ENCODE measurements around the gene STX1A. TPM values are rescaled to one million over a fixed set of nuclear protein-coding genes. Genes with fewer than 3 reads are reported as not detected.

The STX1A gene
- total RNA-seq, 2 donors from 2014 or later, result 9.9 to 12.5 TPM

DNA sequence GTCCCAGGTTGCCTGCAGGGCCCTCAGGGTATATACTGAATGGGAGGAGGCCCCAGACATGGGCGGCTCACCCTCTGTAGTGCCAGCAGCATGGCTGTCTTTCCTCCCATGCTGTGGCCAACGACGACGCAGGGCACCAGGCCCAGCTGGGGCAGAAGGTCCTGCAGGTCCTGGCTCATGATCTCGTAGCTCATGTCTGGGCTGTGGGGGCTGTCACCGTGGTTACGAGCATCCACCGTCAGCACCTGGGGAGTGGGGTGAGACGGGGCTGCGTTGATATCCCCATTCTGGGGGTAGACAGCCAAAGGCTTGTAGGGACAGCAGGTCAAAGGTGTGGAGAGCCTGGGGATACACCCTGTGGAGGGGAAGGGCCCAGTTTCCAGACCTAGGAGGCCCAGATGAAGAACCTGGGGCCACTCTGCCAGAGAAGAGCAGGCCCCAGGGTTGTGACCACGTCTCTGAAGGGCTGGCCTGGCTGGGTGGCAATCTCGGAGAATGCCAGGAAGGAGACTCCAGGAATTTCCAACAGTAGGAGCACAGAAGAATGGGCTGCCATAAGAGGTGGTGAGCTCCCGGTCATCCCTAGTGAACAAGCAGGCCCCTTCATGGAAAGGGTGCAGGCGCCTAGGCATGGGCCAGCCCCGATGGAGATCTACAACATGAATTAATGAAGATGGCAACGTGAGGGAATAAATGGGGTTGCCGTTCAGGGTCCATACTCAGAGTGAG lies 18.2 kb upstream of the STX1A start:
- no peak for DNase-seq
- Histone ChIP-seq H3K4me1 (peaks cover 72% of the 10 kb centered on the region), H3K27me3 (no peaks in the 10 kb centered on the region), H3K27ac (peak overlapping the region; percentile 94 to 100 (median 98)), H3K4me3 (peak overlapping the region in 1 of 2 donors; percentile 49), H3K9me3 (no peaks in the 10 kb centered on the region), H3K36me3 (replicated peaks in 1 of 2; ENCODE audit: insufficient read depth in 1 of 2, low read depth in 2 of 2) (peaks cover 0 to 7% of the 10 kb centered on the region in 2 donors)
- 58 to 68% methylated on average over 12 to 17 of the region's 17 CpGs for WGBS, 2 donors
- TF ChIP-seq POLR2A (IDR thresholded peaks at IDR 0.05), result no peak
- TF ChIP-seq, protein P1, sequence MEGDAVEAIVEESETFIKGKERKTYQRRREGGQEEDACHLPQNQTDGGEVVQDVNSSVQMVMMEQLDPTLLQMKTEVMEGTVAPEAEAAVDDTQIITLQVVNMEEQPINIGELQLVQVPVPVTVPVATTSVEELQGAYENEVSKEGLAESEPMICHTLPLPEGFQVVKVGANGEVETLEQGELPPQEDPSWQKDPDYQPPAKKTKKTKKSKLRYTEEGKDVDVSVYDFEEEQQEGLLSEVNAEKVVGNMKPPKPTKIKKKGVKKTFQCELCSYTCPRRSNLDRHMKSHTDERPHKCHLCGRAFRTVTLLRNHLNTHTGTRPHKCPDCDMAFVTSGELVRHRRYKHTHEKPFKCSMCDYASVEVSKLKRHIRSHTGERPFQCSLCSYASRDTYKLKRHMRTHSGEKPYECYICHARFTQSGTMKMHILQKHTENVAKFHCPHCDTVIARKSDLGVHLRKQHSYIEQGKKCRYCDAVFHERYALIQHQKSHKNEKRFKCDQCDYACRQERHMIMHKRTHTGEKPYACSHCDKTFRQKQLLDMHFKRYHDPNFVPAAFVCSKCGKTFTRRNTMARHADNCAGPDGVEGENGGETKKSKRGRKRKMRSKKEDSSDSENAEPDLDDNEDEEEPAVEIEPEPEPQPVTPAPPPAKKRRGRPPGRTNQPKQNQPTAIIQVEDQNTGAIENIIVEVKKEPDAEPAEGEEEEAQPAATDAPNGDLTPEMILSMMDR (IDR thresholded peaks at IDR 0.05), result no peak
- intact Hi-C loops (cut with DNase I), result no loop called here
- ATAC-seq, result no peak

DNA sequence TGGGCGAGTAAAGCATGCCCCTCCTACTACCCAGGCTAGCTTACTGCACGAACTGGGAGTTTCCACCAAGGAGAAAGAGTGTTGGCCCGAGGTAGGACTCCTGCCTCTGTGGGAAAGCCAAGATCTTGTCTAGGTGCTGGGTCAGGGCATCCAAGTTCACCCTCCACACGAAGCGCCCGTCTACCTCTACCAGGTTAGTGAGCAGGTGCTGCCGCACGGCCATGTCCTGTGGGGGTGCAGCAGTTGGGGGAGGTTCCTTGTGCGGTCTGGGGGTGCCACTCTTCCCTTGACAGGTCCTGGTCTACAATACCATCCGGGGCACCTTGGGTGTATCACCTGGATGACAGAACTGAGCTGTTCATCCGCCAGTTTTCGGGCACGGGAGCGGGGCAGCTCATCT lies 17.4 kb upstream of the STX1A start:
- Histone ChIP-seq H3K36me3 (replicated peaks in 1 of 2; ENCODE audit: insufficient read depth in 1 of 2, low read depth in 2 of 2) (peaks cover 0 to 7% of the 10 kb centered on the region in 2 donors), H3K9me3 (no peaks in the 10 kb centered on the region), H3K4me1 (peaks cover 64% of the 10 kb centered on the region), H3K27ac (no peak overlapping the region), H3K27me3 (no peaks in the 10 kb centered on the region), H3K4me3 (no peak overlapping the region)
- DNase-seq (no peak), ATAC-seq (no peak)
- intact Hi-C loops (cut with DNase I), result no loop called here
- WGBS, 2 donors, result 76 to 89% methylated on average over 4 to 11 of the region's 14 CpGs
- no peak for TF ChIP-seq POLR2A (IDR thresholded peaks at IDR 0.05)
- TF ChIP-seq, protein P1 (IDR thresholded peaks at IDR 0.05), result no peak

DNA sequence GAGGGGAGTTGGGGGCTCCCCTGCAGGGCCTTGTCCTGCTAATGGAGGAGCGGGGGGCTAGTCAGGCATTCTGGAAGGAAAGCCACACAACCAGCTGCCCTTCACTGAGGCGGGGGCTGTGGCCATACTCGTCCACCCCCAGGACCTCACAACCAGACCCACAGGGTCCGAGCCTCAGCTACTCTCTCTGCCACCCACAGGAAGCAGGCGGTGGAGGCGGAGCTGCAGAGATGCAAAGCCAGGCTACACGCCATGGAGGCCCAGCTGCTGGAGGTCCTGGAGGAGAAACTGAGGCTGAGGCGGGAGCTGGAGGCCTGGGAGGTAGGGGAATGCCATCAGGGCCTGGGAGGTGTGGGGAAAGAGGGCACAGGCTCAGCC lies 16.0 kb upstream of the STX1A start:
- no peak for TF ChIP-seq POLR2A (IDR thresholded peaks at IDR 0.05)
- TF ChIP-seq, protein P1 (IDR thresholded peaks at IDR 0.05), result no peak
- Histone ChIP-seq H3K4me3 (no peak overlapping the region), H3K9me3 (no peaks in the 10 kb centered on the region), H3K36me3 (replicated peaks in 1 of 2; ENCODE audit: insufficient read depth in 1 of 2, low read depth in 2 of 2) (peaks cover 0 to 7% of the 10 kb centered on the region in 2 donors), H3K4me1 (peaks cover 52% of the 10 kb centered on the region), H3K27ac (peak overlapping the region; percentile 66 to 82 (median 76)), H3K27me3 (no peaks in the 10 kb centered on the region)
- ATAC-seq (no peak), DNase-seq (no peak)
- WGBS, 2 donors, result 82 to 96% methylated on average over 4 to 7 of the region's 8 CpGs
- intact Hi-C loops (cut with DNase I), result no loop called here

DNA sequence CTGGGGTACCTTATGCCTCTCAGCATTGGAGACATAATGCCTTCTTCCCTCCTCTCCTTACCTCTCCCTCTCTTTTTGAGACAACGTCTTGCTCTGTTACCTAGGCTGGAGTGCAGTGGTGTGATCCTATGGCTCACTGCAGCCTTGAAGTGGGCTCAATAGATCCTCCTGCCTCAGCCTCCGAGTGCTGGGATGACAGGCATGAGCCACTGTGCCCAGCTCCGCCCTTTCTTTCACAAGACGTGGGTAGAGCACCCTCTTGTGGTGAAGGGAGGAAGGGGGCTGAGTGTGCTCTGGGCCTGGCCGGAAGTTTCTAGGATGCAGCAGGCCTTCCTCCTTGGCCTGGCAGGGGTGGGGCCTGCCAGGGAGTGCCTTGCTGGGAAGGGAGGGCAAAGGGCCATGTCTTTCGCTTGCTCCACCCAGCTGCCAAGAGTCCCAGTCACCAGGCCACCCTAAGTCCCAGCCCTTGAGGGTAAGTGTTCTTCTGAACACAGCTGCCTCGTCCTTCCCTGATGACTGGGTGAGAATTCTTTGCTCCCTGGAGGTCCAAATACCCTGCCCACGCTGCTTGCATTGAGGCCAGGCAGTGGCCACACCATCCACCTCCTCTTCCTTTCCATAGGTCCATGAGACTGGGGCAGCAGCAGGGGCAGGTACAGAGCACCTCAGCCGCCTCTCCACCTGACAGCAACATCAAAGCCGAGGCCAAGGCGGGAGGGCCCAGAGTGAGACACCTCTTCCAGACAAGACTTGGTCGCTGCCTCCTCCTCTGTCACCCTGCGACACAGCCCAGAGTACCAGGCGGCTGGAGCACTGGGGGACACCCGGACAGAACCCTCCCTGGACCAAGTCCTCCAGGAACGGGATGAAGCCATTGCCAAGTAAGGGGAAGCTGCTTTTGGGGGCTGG lies 15.4 kb upstream of the STX1A start:
- intact Hi-C loops (cut with DNase I), result no loop called here
- DNase-seq (peak; percentile 88 to 95 (median 92)), ATAC-seq (peak; percentile 62)
- no peaks in the 10 kb centered on the region for H3K27me3 ChIP-seq
- H3K4me3 ChIP-seq, result no peak overlapping the region
- H3K4me1 ChIP-seq, result peaks cover 46% of the 10 kb centered on the region
- H3K36me3 ChIP-seq (replicated peaks in 1 of 2; ENCODE audit: insufficient read depth in 1 of 2, low read depth in 2 of 2), result peaks cover 0 to 7% of the 10 kb centered on the region in 2 donors
- 45 to 52% methylated on average over 7 to 12 of the region's 16 CpGs for WGBS, 2 donors
- peak overlapping the region; percentile 66 to 82 (median 76) for H3K27ac ChIP-seq
- peak; percentile 32 to 57 (median 56) for TF ChIP-seq POLR2A (IDR thresholded peaks at IDR 0.05)
- TF ChIP-seq, protein P1 (IDR thresholded peaks at IDR 0.05), result peak; percentile 79 to 98 (median 95)
- no peaks in the 10 kb centered on the region for H3K9me3 ChIP-seq
